GM21576 (cell line): ENCODE measurements around the gene MAD2L1BP.

Experiments used
- ATAC-seq: cut with Tn5 transposase; IDR thresholded peaks from one replicate; pipeline ENCODE4 v1.9.1; 2021; ENCODE audit warnings: mild to moderate bottlenecking, moderate library complexity; ENCODE audit not compliant: unreplicated experiment

Gene MAD2L1BP

DNA sequence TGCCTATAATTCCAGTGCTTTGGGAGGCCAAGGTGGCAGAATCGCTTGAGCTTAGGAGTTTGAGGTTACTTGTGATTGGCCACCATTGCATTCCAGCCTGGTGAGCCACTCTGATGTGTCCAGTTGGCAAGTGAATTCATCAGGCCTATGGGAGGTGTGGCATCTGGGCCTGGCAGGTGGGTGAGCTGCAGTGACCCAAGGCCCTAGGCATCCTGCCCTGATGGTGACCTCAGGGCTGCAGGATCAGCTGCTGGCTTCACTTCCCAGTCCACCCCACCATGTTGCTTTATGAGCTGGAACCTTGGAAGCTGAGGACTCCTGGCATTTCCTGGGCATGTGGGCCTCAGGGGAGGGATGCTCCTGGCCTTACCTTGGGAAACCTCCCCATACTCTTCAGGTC lies 29.7 kb downstream of the MAD2L1BP start:
- no peak for ATAC-seq

DNA sequence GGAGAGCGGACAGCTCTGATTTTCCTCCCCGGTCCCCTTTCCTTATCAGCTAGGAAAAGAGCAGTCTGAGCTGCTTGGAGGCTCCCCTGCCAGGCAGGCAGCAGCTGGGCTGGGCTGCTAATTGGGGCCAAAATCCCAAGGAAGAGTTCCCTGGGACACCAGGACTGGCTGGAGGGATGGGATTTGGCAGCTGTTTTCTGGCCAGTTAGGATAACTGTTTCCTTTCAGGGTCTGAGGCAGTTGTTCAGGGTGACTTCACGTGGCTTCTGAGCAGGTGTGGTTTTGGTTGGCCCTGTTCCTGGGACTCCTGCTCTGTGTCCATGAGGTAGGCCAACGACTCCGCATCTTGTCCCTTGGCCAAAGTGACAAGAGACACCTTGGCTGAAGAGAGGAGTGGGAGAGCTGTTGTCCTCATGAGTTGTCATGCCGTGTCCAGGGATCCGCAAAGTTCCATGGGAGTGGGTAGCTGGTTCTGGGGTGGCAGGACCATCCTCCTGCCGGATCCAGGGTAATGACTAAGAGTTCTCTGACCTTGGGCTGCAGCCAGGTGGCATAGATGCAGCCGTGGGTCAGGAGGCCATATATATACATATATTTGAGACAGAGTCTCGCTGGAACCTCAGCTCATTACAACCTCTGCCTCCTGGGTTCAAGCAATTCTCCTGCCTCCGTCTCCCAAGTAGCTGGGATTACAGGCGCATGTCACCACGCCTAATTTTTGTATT lies 30.7 kb downstream of the MAD2L1BP start:
- no peak for ATAC-seq

DNA sequence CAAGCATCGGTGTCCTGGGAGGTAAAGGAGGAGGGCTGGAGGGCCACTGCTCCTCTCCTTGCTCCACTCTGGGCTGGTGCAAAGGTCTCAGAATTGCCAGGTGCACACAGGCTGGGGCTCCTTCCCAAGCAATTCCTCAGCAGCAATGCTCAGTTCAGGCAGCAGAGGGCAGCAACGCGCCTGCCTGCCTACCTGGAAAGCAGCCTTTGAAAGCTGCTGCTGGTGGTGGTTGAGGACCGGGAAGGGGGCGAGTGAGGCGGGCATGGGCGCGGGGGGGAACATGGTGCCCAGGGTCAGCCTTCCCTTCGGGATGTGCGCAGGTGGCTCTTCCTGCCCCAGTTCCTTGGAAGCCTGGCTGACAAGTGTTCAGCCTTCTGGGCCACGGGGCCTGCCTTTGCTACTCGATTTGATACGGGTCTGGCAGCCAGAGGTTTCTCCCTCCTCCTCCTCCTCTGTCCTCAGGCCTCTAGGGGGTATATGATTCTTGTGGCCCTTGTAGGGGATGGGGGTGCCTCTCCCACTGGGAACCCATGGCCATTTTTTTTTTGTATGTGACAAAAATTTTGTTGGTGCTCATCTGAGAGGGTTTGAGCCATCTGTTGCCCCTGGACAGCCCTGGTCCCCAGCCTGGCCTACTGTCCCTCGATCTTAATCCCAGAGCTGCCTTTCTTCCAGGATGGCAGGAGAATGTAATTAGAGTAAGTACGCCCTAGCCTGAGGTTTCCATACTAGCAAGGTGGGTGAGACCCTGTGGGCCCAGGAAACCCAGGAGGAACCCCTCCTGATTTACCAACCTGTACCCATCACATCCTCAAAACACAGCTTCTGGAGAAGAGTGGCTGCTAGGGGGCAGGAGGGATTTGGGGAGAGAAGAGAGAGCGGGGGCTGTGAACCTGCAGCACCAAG lies 31.9 kb downstream of the MAD2L1BP start:
- ATAC-seq, result peak; percentile 37

DNA sequence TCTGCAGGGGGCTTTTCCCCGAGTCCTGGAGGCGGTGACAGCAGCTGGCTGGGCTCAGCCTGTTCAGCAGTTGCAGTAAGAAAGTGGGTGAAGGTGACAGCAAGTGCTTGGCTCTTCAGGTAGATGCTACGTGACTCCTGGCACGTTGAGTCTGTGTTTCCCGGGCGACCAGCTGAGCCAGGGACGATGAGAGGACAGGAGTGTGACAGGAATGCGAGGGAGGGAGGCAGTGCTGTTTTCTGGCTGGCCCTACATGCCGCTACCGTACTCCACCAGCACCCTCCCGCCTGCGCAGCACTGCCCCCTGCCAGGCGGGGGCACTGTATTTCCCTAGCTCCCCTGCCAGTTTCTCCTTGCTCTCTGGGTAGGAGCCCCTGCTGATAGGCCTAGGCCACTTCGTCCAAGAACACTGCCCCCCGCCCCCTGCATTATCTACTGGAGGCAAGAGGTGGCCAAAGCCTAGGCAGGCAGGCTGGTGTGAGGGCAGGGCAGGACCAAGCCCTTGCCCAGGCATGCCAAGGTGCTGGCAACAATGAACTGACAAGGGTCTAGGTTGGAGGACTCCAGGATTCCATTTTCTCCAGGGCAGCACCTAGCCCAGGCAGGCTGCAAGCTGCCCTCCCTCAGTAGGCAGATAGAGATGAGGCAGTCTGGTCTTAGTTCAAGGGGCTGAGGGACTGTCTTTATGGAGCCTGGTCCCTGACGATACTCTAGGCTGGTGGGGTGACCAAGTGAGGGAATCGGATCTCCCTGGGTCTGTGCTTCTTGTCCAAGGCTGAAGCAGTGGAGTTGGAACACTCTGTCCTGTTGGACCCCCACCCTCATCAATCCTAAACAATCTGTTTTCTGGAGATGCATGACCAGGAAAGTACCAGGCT lies 32.8 kb downstream of the MAD2L1BP start:
- peak; percentile 51 for ATAC-seq

DNA sequence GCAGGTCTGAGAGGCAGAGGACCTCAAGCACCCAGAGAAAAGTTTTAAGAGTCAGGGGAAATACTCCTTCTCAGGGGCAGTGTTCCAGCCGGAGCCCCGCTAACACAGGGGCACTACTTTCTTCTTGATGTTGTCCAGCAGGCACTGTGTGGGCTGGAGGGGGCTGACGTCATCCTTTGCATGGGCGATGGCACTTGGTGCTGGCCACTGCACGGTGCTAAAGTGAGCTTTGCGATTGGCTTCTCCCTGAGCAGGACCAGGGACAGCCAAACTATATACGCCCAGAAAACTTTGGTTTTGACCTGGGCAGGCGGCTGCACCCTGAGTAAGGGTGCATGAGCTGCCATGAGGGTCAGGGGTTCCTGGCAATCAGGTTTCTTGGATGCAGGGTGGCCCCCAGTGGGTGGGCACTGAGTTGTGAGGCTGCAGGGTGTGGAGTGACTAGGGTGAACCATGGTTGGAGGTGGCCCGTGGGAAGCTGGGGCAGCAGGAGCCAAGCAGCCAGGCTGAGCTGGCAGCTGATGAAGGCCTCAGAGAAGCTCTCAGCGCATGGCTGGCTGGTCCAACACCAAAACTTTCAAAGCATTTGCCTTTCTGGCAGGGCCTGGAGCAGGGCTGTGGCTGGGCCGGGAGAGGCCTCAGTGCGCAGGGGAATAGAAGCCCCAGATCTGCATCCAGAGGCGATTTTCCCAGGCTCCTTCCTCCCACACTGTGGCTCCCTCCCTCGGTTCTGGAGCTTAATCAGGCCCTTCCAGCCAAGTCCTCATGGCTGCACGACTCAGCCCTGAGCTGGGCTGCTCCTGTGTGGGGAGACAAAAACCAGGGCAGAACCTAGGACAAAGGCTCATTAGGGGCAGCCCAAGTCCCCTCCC lies 33.6 kb downstream of the MAD2L1BP start:
- no peak for ATAC-seq

DNA sequence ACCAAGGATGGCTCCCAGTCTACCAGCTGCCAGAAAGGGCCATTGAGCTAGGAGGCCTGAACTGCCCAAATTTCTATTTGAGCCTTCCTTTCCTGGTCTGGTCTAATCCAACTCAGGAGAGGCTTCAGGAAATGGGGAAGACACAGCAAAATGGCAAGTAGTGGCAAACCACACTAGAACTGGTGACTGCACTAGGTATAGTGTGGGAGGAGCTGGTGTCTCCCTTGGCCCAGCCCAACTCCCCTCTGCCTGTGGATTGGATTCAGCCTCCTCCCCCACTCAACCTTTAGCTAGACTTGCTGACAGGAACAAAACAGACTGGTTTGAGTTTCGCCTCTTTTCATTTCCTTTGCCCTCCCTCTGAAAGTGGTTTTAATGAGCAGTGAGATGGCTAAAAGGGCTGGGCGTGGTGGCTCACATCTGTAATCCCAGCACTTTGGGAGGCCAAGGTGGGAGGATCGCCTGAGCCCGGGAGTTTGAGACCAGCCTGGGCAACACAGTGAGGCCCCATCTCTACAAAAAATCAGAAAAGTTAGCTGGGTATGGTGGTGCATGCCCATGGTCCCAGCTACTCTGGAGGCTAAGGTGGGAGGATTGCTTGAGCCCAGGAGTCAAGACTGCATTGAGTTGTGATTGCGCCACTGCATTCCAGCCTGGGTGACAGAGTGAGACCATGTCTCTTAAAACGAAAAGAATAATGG lies 34.4 kb downstream of the MAD2L1BP start:
- no peak for ATAC-seq

DNA sequence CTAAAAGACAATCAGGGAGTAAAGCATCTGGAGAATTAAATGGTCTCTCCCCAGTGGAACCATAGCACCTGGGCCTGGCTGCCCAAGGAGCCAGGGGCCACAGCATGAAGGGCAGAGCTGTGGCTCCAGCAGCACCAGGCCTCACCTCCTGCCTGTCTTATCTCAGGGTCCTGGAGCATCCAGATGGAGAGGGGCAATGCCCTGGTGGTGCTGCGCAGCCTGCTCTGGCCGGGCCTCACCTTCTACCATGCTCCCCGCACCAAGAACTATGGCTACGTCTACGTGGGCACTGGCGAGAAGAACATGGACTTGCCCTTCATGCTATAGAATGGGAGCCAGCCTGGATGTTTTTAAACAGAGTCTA lies 35.0 kb downstream of the MAD2L1BP start:
- ATAC-seq, result no peak

DNA sequence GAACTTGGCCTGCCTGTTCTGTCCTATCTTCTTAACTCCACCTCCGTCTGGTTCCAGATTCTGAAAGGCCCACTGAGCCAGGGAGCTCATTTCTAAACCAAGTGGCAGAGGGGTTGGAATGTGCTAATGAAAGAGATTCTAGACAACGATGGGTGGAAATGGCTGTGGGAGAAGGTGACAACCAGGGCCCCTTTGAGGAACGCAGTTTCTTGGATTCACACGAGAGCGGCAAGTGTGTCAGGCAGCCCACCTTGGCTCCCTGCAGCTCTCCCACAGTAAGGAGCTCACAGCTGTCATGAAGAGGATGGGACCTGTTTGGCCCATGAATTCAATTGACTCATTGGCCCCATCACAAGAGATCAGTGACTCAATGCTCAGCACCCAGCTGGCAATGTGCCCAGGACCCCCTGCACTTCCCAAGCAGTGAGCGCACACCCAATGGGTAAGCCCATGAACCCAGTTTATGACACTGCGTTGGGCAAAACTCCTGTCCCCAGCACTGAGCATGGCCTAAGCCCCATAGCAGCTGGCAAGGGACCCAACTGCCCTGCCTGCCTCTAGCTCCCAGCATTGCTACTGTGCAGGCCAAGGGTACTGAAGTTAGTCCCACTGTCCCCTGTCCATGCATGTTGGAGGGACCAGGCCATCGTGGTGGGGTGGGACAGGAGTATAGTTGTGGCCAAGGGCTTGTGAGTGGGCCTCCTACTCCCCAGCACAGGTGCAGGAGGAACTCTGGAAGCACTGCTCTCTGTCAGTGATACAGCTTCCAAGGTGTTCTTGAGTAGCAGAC lies 35.6 kb downstream of the MAD2L1BP start:
- no peak for ATAC-seq

DNA sequence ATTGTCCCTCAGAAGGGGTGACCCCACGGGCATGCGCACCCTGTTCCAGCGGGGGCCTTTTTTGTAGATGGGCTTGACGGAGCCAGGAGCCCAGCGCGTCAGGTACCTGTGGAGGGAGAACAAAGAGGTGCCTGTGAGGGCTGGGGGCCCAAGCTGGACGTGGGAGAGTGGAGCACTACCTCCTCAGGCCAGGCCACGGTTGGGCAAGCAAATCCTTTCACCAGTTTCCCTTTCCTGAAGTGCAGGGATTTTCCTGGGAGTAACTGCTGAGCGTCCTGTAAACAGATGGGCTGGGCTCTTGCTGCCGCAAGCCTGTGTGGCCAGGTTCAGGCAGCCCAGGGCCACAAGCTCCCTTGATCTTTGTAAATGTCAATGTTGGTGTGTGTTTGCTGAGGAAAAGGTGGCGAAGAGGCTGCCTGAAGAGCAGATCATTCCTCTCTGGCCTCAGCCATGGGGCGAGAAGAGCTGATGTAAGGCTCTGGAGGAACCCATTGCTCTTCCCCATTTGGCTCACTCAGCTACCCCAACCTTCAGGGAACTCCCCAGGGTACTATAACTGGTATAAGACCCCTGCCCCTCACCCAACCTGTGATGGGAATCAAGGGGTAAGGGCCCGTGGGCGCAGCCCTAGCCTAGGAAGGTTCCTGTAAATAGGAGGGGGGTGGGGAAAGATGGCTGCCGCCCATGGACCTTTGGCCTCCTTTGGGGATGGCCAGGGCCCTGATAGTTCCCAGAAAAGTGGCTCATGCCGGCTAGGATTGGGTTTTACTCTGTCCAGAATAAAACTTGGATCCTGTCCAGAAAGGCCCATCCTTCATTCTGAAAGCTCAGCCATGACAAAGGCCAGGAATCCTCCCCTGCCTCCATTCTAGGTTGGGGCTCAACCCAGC lies 36.4 kb downstream of the MAD2L1BP start:
- ATAC-seq, result no peak

DNA sequence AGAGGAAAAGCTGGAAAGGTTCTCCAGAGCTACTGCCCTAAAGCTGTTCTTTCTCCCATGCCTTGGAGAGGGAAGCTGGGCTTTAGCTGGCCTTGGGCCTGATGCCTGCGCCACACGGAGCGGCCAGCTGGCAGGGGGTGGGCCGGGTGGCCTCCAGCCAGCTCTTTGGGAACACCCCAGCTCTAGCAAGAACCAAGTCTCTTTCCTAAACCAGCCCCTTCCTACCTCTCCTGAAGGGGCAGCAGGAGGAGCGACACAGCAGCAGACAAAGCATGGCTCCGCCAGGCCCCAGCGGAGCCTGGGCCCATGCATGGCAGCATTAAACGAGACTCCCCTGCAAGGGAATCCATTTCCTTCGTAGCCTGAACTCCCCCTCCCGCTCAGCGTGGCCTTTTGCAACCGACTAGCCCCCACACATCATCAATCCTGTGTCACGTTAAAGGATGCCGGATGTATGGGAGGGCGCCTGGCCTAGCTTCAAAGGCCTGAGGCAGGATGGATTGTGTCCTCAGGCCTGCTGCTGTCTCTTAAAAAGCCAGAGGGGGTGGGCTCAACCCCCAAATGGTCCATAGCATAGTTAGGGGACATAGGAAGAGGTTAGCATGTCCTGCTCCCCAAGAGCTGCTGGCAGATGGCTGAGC lies 37.9 kb downstream of the MAD2L1BP start:
- ATAC-seq, result no peak

DNA sequence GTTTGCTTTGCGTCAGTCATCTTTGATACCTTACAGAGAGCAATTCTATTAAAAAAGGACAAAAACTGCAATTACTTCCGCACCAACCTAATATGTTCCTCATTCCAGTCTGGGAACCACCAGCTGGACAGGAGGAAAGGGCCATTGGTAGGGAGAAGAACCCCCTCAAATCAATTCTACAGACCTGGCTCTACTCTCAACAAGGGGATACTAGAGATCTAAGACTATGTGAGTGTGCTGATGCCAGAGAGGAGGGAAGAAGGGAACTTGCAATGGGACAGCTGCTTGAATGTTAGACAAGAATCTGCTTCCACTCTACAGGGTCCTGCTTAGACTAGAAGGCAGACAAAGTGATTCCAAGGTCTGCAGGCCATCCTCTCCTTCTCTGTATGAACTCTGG lies 38.7 kb downstream of the MAD2L1BP start:
- ATAC-seq, result no peak

DNA sequence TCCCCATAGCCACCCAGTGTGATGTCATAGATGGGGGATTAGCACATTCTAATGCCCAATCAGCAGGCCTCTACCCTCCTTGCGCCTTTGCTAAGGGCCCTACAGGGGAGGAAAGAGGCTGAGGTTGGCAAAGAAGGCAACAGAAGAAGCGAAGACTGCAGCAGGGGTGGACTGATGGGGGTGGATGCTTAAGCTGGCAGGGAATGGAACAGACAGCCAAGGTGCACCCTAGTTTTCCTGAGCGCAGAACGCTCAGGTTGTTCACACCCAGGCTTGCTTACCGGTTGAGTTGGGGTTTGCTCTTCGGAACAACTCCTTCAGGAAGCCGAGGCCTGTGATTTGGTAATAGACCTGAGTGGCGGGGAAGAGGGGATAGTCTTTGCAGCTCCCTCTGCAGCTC lies 39.3 kb downstream of the MAD2L1BP start:
- ATAC-seq, result no peak

DNA sequence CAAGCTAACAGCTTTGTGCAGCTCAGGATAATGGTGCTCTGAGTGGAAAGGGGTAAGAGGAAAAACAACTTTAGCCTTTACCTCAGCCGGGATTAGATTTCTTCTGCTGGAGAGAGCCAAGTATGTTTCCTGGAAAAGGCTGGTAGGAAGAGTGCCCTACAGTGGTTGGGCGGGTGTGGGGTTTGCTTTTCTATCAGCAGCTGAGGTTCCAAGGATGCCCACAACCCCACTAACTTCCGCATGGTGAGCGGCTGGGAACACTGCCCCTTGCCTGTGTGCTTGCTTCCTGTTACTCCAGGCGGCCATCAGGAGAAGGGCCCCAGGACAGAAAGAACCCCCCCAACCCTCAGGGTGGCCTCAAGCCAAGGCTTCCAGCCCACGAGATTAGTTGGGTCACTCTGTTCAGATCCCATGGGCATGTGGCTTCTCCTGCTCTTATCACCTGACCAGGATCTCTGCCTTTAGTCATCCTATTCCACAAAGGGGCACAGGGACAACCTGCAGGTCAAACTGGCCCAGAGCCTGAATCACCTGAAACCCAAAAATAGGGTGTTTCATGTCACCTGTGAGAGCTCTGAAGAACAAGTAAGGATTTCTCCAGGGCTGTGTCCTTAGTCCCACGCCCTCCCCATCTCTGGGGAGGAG lies 41.4 kb downstream of the MAD2L1BP start:
- ATAC-seq, result no peak

DNA sequence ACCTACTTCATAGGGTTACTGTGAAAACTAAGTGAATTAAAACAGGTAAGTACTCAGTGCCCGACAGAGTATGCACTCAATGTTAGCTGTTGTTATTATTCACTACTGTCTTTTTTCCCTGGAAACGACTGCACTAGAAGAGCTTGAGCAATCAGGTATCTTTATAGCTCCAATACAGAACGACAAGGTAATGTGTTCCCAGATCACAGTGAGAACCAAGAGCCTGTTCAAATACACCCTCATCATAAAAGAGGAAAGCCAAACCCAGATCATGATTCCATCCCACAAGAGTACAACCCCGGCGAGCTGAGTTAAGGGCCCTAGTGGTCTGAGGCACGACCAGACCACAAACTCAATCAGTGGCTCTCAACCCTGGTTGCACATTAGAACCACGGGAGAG lies 42.1 kb downstream of the MAD2L1BP start:
- no peak for ATAC-seq

DNA sequence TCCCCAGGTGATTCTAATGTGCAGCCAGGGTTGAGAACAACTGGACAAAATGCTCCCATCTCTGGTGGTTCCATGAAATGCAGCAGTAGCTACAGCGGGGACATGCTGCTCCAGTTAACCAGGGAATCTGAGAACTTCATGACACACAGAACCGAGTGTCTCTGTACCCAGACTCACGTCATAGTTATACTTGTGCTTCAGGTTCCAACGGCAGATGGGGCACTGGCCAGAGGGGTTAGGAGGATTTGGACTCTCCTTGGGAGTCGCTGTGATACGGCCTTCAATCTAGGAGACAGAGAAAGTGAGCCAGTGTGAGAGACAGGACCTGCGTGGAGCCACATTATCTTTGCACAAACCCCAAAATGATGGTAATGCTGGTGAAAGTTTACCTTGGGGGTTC lies 42.7 kb downstream of the MAD2L1BP start:
- no peak for ATAC-seq

DNA sequence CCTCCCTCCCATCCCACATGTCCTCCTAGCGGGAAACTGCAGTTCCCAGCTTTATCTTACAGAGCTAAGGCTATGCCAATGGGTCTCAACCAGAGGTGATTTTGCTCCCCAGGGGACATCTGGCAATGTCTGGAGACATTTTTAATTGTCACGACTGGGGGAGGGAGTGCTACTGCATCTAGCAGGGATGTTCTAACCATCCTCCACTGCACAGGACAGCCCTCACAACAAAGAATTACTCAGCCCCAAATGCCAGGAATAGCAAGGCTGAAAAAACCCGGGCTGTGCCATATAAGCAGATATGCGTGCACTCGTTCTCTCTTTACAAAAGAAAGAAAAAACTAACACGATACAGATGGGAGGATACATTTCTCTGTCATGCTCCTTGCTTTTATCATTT lies 43.4 kb downstream of the MAD2L1BP start:
- no peak for ATAC-seq
